ENCODE measurements around the gene CCND1.

DNA sequence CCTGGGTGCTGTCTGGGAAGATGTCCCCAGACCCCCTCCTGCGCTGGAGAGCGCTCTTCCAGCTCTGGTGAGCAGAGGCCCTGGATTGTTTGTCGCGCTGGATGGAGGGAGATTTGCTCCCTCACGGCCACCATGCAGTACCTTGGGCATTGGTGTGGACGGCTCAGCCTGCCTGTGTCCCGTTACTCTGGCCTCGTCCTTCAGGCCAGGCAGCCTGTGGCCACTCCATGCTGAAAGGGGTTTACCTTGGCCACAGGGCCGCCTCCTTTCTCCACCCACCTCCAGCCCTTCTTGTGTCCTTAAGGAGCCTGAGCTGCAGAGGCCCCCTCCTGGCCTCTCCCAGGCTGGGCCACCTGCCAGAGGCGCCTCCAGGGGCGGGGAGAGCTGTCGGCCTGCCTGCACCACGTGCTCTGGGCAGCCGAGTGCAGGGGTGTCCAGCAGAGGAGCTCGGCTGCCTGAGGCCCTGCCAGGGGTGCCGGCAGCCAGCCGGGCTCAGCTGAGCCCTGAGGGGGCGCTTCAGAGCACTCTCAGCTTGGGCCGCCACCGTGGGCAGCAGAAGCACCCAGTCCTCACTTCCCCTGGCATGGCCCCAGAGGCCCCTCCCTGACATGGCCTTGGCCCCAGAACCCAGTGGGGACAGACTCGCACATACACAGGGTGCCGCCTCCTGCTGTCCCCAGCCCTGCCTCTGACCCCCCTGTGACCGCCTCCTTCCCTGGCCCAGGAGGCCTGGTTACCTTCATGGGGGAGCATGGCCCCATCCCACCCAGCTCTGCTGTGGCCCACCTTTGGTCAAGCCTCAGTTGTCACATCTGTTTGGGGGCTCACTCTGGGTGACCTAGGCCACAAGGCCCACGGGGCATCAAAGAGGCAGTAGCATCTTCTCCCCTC is 3.4 kb downstream of the CCND1 start:
- TF ChIP-seq POLR2A (IDR thresholded peaks at IDR 0.05) (no peak), POLR2AphosphoS5 (IDR thresholded peaks at IDR 0.05) (peak in 2 of 4 donors; percentile 4 to 51)
